ENCODE data around the gene PF4V1.

The PF4V1 gene

GRCh38 chr4:73847526-73848182, 5.4 kb upstream of the PF4V1 start:
- DNase-seq = no peak

DNA sequence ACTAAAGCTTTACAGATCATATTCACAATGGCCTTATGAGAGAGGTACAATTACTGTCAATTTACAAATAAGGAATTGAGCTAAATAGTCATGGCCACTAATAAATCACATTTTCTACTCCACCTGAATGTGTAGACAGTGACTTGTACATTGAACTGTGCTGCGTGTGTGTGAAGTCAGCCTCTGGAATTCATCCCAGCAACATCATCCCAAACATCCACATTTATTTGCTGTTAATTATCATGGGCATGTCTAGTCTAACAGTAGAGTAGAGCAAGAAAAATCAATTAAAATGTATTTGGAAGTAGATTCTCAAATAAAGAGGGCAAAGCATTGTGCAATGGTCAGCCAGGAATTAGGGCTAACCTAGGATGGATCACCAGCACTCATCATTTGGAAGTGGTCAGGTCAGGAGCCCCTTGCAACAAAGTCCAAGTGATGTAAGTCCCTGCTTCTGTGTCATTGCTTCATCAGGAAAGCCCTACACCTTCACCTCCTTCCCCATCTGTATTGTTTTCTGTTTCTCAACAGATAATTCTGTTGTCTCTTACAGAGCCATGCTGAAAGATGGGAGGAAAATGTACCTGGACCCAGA, 4.8 kb upstream of the PF4V1 start:
- DNase-seq = no peak

- no peak for DNase-seq
Observed at GRCh38 chr4:73850261-73850970, 2.7 kb upstream of the PF4V1 start.

DNA sequence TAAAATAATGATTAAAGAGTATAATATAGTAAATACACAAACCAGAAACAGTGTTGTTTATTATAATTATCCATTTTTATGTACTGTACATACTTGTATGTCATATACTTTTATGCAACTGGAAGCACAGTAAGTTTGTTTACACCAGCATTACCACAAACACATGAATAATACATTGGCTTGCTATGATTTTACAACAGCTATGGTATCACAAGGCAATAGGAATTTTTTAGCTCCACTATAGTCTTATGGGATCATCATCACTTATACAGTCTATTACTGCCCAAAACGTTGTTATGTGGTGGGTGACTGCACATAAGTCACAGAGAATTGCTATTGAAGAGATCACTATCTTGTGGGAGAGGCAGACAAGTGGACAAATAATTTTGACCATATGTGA, 1.8 kb upstream of the PF4V1 start:
- DNase-seq = no peak

GRCh38 chr4:73852771-73853170, 325 bp upstream of the PF4V1 start:
- no peak for DNase-seq

- no peak for DNase-seq
Observed at GRCh38 chr4:73853718-73854473, 800 bp downstream of the PF4V1 start.

- no peak for DNase-seq
Observed at GRCh38 chr4:73855406-73855805, 2.3 kb downstream of the PF4V1 start.

GRCh38 chr4:73856518-73856917, 3.4 kb downstream of the PF4V1 start:
- DNase-seq = no peak

DNA sequence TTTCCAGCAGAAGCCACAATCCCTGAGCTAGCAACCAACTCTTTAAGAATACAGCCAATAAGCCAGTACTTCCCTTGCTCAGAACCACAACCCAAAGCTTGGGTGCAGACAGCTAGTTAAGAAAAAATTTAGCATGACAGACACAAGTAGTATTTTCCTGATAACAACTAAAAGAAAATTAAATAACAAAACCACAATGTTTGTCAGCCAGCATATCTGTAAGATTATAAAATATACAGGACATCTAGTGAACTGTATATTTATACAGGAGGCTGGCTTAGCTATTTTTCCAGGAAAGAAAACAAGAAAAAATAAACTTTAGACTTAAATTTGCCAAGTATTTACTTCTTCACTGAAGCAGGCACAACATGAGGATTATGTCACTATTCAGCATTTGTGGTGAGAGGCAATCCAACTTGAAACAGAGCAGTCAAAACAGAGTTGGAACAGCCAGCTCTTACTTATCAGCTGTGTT, 6.6 kb downstream of the PF4V1 start:
- DNase-seq = no peak

DNA sequence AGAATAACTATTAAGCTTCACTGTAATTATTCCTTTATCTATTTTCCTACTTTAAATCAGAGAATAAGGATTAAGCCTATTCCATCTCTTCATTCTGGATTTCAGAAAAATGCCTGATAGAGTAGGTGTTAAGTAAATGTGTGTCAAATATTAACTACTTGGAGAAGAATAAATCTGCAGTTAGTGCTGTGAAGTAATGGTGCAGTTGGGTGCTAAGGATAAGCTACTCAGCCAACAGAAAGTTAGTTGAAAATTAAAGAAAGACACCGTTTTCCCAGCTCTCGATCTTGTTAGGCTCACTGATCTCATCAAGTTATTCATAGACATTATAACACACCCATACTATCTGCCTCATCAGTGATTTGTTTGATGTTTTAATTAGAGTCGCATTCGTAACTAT, 7.1 kb downstream of the PF4V1 start:
- DNase-seq = no peak

DNA sequence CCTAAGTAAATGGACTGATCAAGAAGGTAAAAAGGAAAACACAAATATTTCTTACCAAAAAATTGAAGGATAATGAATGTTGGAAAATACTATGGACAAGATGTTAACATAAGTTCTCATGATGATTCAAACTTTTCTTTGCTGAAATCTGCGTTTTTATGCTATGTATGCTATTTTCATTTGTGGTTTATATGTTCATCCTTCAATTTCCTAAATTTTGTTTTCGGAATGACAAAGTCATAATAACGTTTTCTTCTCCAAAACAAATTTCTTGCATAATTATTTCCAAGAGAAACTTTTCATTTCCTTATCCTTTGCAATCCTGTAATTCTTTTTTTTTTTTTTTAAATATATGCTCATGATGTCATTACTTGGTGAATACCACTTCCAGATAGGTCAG, 7.8 kb downstream of the PF4V1 start:
- no peak for DNase-seq

- no peak for DNase-seq
Observed at GRCh38 chr4:73862322-73862721, 9.2 kb downstream of the PF4V1 start.

DNA sequence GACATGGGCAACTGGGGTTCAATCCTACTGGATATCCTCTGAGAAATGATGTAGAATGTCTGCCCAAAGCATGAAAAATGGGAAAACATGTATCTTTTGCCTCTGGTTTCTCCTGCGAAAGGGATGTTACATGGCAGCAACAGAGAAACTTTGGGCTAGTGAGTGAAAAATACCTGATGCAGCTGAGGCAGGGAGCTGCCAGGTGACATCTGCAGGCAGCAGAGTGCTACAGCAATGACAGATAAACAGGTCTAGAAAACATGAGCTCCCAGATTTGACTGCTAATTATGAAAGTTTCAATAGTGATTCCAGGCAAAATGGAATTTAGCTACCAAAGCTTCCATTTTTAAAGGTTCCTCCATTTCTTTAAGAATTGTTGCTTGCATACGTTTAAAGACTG, 11.3 kb downstream of the PF4V1 start:
- DNase-seq = no peak

GRCh38 chr4:73864961-73865360, 11.9 kb downstream of the PF4V1 start:
- no peak for DNase-seq

DNA sequence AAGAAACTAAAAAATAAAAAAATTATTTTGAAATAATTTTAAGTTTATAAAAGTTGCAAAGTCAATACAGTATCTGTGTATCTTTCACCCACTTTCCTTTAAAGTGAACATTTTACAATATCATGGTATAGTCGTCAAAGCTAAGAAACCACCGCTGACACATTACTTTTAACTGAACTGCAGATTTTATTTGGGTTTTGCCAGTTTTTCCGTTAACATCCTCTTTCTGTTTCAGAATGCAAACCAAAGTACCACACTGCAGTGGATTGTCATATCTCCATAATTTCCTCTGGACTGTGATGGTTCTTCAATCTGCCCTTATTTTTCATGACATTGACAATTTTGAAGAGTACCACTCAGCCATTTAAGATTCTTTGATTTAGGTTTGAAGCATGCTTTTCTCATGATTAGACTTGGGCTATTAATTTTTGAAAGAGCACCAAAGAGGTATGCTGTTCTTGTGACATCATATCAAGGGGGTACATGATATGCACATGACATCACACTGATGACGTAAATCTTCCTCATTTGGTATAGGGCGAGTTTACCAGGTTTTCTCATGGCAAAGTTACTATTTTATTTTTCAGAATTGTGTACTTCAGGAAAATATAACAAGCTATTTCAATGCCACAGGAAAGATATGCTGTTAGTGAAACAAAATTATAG, 12.5 kb downstream of the PF4V1 start:
- DNase-seq = no peak

GRCh38 chr4:73866246-73866645, 13.2 kb downstream of the PF4V1 start:
- no peak for DNase-seq

DNA sequence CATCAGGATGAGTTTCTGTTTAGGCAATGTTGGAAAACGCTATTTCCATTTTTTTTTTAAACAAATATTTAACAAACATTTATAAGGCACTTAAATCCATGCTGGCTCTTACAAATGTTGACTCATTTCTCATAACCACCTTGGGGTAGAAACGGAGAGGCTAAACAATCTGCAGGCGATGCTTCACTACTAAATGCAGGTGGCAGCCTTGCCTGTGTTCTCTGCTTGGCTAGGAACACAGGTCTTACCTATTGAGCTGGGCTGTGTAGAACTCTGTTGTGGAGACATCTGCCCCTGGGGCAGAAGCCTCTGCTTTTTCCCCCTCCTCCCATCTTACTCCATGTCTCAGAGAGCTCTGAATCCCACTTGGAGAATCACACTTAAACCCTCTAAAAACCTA, 14.7 kb downstream of the PF4V1 start:
- DNase-seq = no peak

- no peak for DNase-seq
Observed at GRCh38 chr4:73868206-73869129, 15.4 kb downstream of the PF4V1 start.

DNA sequence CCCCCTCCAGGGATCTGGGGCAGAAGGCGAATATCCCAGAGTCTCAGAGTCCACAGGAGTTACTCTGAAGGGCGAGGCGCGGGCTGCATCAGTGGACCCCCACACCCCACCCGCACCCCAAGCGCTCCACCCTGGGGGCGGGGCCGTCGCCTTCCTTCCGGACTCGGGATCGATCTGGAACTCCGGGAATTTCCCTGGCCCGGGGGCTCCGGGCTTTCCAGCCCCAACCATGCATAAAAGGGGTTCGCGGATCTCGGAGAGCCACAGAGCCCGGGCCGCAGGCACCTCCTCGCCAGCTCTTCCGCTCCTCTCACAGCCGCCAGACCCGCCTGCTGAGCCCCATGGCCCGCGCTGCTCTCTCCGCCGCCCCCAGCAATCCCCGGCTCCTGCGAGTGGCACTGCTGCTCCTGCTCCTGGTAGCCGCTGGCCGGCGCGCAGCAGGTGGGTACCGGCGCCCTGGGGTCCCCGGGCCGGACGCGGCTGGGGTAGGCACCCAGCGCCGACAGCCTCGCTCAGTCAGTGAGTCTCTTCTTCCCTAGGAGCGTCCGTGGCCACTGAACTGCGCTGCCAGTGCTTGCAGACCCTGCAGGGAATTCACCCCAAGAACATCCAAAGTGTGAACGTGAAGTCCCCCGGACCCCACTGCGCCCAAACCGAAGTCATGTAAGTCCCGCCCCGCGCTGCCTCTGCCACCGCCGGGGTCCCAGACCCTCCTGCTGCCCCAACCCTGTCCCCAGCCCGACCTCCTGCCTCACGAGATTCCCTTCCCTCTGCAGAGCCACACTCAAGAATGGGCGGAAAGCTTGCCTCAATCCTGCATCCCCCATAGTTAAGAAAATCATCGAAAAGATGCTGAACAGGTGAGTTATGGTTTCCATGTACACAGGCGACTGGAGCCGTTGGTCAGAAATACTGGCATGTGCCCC, 16.3 kb downstream of the PF4V1 start, which contains the start of gene CXCL1:
Gene CXCL1 (plus strand): TSS at position 264 of the 926 bp plus-strand sequence. CDS start 78 bp downstream, at position 342.
- DNase-seq = no peak

- no peak for DNase-seq
Observed at GRCh38 chr4:73870260-73870659, 17.2 kb downstream of the PF4V1 start.

DNA sequence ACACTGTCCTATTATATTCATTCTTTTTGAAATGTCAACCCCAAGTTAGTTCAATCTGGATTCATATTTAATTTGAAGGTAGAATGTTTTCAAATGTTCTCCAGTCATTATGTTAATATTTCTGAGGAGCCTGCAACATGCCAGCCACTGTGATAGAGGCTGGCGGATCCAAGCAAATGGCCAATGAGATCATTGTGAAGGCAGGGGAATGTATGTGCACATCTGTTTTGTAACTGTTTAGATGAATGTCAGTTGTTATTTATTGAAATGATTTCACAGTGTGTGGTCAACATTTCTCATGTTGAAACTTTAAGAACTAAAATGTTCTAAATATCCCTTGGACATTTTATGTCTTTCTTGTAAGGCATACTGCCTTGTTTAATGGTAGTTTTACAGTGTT, 17.7 kb downstream of the PF4V1 start:
- no peak for DNase-seq
